Stimulated activated CD8-positive, alpha-beta memory T cell treated with anti-CD3 and anti-CD28 coated beads, Interleukin-12 subunit alpha, Interleukin-12 subunit beta, amount 100 ng/mL, for 1 hour (primary cell): ENCODE results near the gene EGR4.

Source experiments
- DNase-seq: peaks from one replicate; pipeline ENCODE4 v3.0.0-alpha.2; 2020; ENCODE audit warnings: low read depth

The EGR4 gene

GRCh38 chr2:73249636-73250035 is 43.7 kb downstream of the EGR4 start:
- DNase-seq: no peak

GRCh38 chr2:73246850-73247249 is 46.5 kb downstream of the EGR4 start:
- no peak for DNase-seq

- no peak for DNase-seq
Measured at GRCh38 chr2:73244580-73244979, 48.8 kb downstream of the EGR4 start.

- no peak for DNase-seq
Measured at GRCh38 chr2:73243884-73244570, 49.3 kb downstream of the EGR4 start.
